Activated CD8-positive, alpha-beta memory T cell treated with anti-CD3 and anti-CD28 coated beads, Interleukin-2, amount 50 U/mL, for 24 hours (primary cell): ENCODE results near the gene RTN4RL1.
"Not testable (repeated sequence)": the region's sequence is repeated elsewhere in the genome, so short reads cannot be mapped to it uniquely, and the experiment has no call there.

ENCODE experiments used
- DNase-seq: peaks from one replicate; pipeline ENCODE4 v3.0.0-alpha.2; 2020; ENCODE audit errors: extremely low read depth

The RTN4RL1 gene

GRCh38 chr17:2003525-2003924 is 21.6 kb downstream of the RTN4RL1 start:
- DNase-seq, result no peak

- no peak for DNase-seq
Observed at GRCh38 chr17:2002767-2003329, 22.3 kb downstream of the RTN4RL1 start.

GRCh38 chr17:1999557-2000251 is 25.4 kb downstream of the RTN4RL1 start:
- no peak for DNase-seq

GRCh38 chr17:1997927-1998742 is 27.0 kb downstream of the RTN4RL1 start:
- DNase-seq, result no peak

- no peak for DNase-seq
Observed at GRCh38 chr17:1997289-1997926, 27.7 kb downstream of the RTN4RL1 start.

GRCh38 chr17:1996800-1997288 is 28.3 kb downstream of the RTN4RL1 start:
- no peak for DNase-seq

- no peak for DNase-seq
Observed at GRCh38 chr17:1995907-1996799, 29.0 kb downstream of the RTN4RL1 start.

- no peak for DNase-seq
Observed at GRCh38 chr17:1995321-1995892, 29.7 kb downstream of the RTN4RL1 start.

GRCh38 chr17:1994707-1995106 is 30.4 kb downstream of the RTN4RL1 start:
- DNase-seq, result no peak

- no peak for DNase-seq
Observed at GRCh38 chr17:1992541-1992940, 32.6 kb downstream of the RTN4RL1 start.

GRCh38 chr17:1989135-1989534 is 36.0 kb downstream of the RTN4RL1 start:
- DNase-seq, result no peak

GRCh38 chr17:1986783-1987451 is 38.2 kb downstream of the RTN4RL1 start:
- DNase-seq, result no peak

- DNase-seq, result no peak
Observed at GRCh38 chr17:1985686-1986085, 39.4 kb downstream of the RTN4RL1 start.

- DNase-seq, result no peak
Observed at GRCh38 chr17:1985093-1985492, 40.0 kb downstream of the RTN4RL1 start.

- DNase-seq, result not testable (repeated sequence)
Observed at GRCh38 chr17:1982793-1983366, 42.3 kb downstream of the RTN4RL1 start.

- no peak for DNase-seq
Observed at GRCh38 chr17:1980665-1981250, 44.4 kb downstream of the RTN4RL1 start.

GRCh38 chr17:1979182-1979985 is 45.8 kb downstream of the RTN4RL1 start:
- DNase-seq, result no peak

GRCh38 chr17:1978396-1978949 is 46.7 kb downstream of the RTN4RL1 start:
- no peak for DNase-seq
